ENCODE results near the gene SEC31B. TPM values are rescaled to one million over a fixed set of nuclear protein-coding genes. Genes with fewer than 3 reads are reported as not detected.

Gene SEC31B
- total and polyA plus RNA-seq, 2 donors (not counting 3 experiments of a cell fraction or from before 2014, with no cell fraction given), result 11.1 to 14.4 TPM

- Histone ChIP-seq H3K4me3 (replicated peaks in 1 of 3; ENCODE audit: insufficient read depth in 1 of 3, low read depth in 1 of 3, low read length in 3 of 3) (no peak overlapping the region), H2AFZ (ENCODE audit: low read depth, low read length) (no peak overlapping the region), H3K9ac (replicated peaks; ENCODE audit: extremely low read depth, insufficient read depth, low read length) (no peak overlapping the region), H3K9me1 (replicated peaks; ENCODE audit: control insufficient read depth, extremely low read depth, insufficient read depth, low read length) (no peaks in the 10 kb centered on the region), H4K20me1 (replicated peaks; ENCODE audit: control insufficient read depth, extremely low read depth, insufficient read depth, low read length) (no peaks in the 10 kb centered on the region), H3K4me1 (ENCODE audit: control insufficient read depth, extremely low read depth, insufficient read depth, low read length) (no peaks in the 10 kb centered on the region), H3K9me3 (replicated peaks; ENCODE audit: control insufficient read depth, insufficient read depth, low read length) (no peaks in the 10 kb centered on the region), H3K4me2 (ENCODE audit: insufficient read depth, low read length) (no peak overlapping the region), H3K36me3 (ENCODE audit: control insufficient read depth in 2 of 2, extremely low read depth in 1 of 2, insufficient read depth in 2 of 2, low read length in 2 of 2) (peaks cover 8 to 27% of the 10 kb centered on the region in 2 experiments), H3K79me2 (ENCODE audit: control insufficient read depth, insufficient read depth, low read length) (no peaks in the 10 kb centered on the region), H3K27ac (ENCODE audit: insufficient read depth, low read depth, low read length) (no peak overlapping the region), H3K27me3 (ENCODE audit: control insufficient read depth in 2 of 2, insufficient read depth in 2 of 2, low read length in 2 of 2) (no peaks in the 10 kb centered on the region)
- POLR2A ChIA-PET, result no interaction called here
- dilution Hi-C loops (cut with MboI; ENCODE audit: extremely low pct_ligation_motif_present, low sequenced_read_pairs), result no loop called here
- TF ChIP-seq MAX (IDR thresholded peaks at IDR 0.05; ENCODE audit: insufficient read depth, insufficient read length) (no peak), FOS (IDR thresholded peaks at IDR 0.05; ENCODE audit: borderline replicate concordance, insufficient read depth, low read length) (no peak), MYC (IDR thresholded peaks at IDR 0.05; ENCODE audit: low read depth, low read length) (no peak), JUN (IDR thresholded peaks at IDR 0.05; ENCODE audit: borderline replicate concordance, insufficient read depth, insufficient read length, low read depth) (no peak), EZH2 (IDR thresholded peaks at IDR 0.05; ENCODE audit: borderline replicate concordance, low read depth, low read length, severe bottlenecking) (no peak), CTCF (IDR thresholded peaks at IDR 0.05; ENCODE audit: extremely low read depth in 1 of 2, insufficient read depth in 1 of 2, low read depth in 1 of 2, low read length in 2 of 2) (no peak), GATA2 (IDR thresholded peaks at IDR 0.05; ENCODE audit: insufficient read depth, insufficient read length, low read depth, low read length) (no peak)
- CTCF ChIA-PET, result interaction anchor here (1.1 kb wide), 1 partner anchor 11 kb away, joined by 5 read pairs; no protein-coding TSS in a partner anchor
- FAIRE-seq (no peak), DNase-seq (ENCODE audit: low read depth, low spot score) (no peak)
- BruUV-seq (replicated peaks), result no TSS peak
- intact Hi-C loops (cut with micrococcal nuclease), result no loop called here
These were observed 32.1 kb upstream of the SEC31B start for GRCh38 chr10:100551738-100552137.

Measured in endothelial cell of umbilical vein (primary cell).